Cardiac ventricle fibroblast (primary cell): ENCODE results near the gene NDUFA3. TPM values are rescaled to one million over a fixed set of nuclear protein-coding genes. Genes with fewer than 3 reads are reported as not detected.

Experiments used
- total RNA-seq: library from RNA; depleted of rRNA; stranded (reverse); fragments of >200 nt; gene quantifications from 2 replicates; pipeline ENCODE4 v1.2.3, GENCODE V29; 2015

Gene NDUFA3
- 5.2 and 6.7 TPM in 2 replicates for total RNA-seq

GRCh38 chr19:54102421-54103169 lies at the start of gene NDUFA3:
NDUFA3 (plus strand) TSS chr19:54102855; CDS start chr19:54102879, 24 bp downstream.

GRCh38 chr19:54063350-54064116 lies 39.1 kb upstream of the NDUFA3 start, which contains the start of gene VSTM1:
VSTM1 (minus strand) TSS chr19:54063897; CDS start chr19:54063777, 120 bp downstream.

GRCh38 chr19:54081032-54081431 lies 21.6 kb upstream of the NDUFA3 start, which contains the start of gene TARM1:
TARM1 (minus strand) TSS chr19:54081365; CDS start chr19:54081340, 25 bp downstream.

GRCh38 chr19:54100561-54100960 lies 2.1 kb upstream of the NDUFA3 start, which contains the start of gene OSCAR:
OSCAR (minus strand) TSS chr19:54100803; CDS start chr19:54100792, 11 bp downstream.

GRCh38 chr19:54115109-54116063 lies 12.7 kb downstream of the NDUFA3 start, which contains the start of the genes PRPF31 and TFPT:
PRPF31 (plus strand) TSS chr19:54115754; CDS start chr19:54118279, 2,525 bp downstream.
TFPT (minus strand) TSS chr19:54115657; CDS start chr19:54115269, 388 bp downstream.

GRCh38 chr19:54137699-54138488 lies 35.2 kb downstream of the NDUFA3 start, which contains the start of gene CNOT3:
CNOT3 (plus strand) TSS chr19:54137762; CDS start chr19:54142979, 5,217 bp downstream.

Other genes starting within 250 kb of the NDUFA3 start
- gene MYADM, start 235.0 kb upstream of the NDUFA3 start, total RNA-seq: 41.5 and 49.5 TPM in 2 replicates
- not detected in 2 replicates for gene PRKCG, start 220.7 kb upstream of the NDUFA3 start, total RNA-seq
- 3.5 and 9.0 TPM in 2 replicates for gene CACNG7, start 193.6 kb upstream of the NDUFA3 start, total RNA-seq
- 0.39 and 1.1 TPM in 2 replicates for gene CACNG8, start 139.9 kb upstream of the NDUFA3 start, total RNA-seq
- 0.68 and 1.8 TPM in 2 replicates for gene CACNG6, start 111.2 kb upstream of the NDUFA3 start, total RNA-seq
- gene VSTM1, start 39.0 kb upstream of the NDUFA3 start, total RNA-seq: not detected in 2 replicates
- gene TARM1, start 21.5 kb upstream of the NDUFA3 start, total RNA-seq: not detected in 2 replicates
- 0.69 TPM in 1 of 2 replicates, not detected in the other for gene OSCAR, start 2.1 kb upstream of the NDUFA3 start, total RNA-seq
- 16.7 and 22.3 TPM in 2 replicates for gene TFPT, start 12.8 kb downstream of the NDUFA3 start, total RNA-seq
- gene PRPF31, start 12.9 kb downstream of the NDUFA3 start, total RNA-seq: 38.3 and 47.2 TPM in 2 replicates
- 29.0 and 71.3 TPM in 2 replicates for gene CNOT3, start 34.9 kb downstream of the NDUFA3 start, total RNA-seq
- gene LENG1, start 56.9 kb downstream of the NDUFA3 start, total RNA-seq: 2.6 and 4.3 TPM in 2 replicates
- gene TMC4, start 70.3 kb downstream of the NDUFA3 start, total RNA-seq: 0.44 TPM in 1 of 2 replicates, not detected in the other
- 146 and 153 TPM in 2 replicates for gene MBOAT7, start 86.7 kb downstream of the NDUFA3 start, total RNA-seq
- gene TSEN34, start 88.5 kb downstream of the NDUFA3 start, total RNA-seq: 114 and 134 TPM in 2 replicates
- gene RPS9, start 98.0 kb downstream of the NDUFA3 start, total RNA-seq: 2,120 and 2,256 TPM in 2 replicates
- not detected in 2 replicates for gene LILRB3, start 120.2 kb downstream of the NDUFA3 start, total RNA-seq
- gene LILRA6, start 139.9 kb downstream of the NDUFA3 start, total RNA-seq: not detected in 2 replicates
- gene LILRB5, start 154.4 kb downstream of the NDUFA3 start, total RNA-seq: not detected in 2 replicates
- not detected in 2 replicates for gene LILRB2, start 178.3 kb downstream of the NDUFA3 start, total RNA-seq
- gene LILRA5, start 210.3 kb downstream of the NDUFA3 start, total RNA-seq: not detected in 2 replicates
- gene LILRA4, start 236.3 kb downstream of the NDUFA3 start, total RNA-seq: not detected in 2 replicates